Right lobe of liver (tissue), 4 donors: ENCODE results near the gene CAD.

ENCODE experiments used
- POLR2A ChIP-seq: fragments of 450-650 bp; IDR thresholded peaks from one replicate; pipeline ENCODE4 v1.6.1; 2017; ENCODE audit warnings: antibody characterized with exemption, mild to moderate bottlenecking
- TF ChIP-seq, protein P1 (sequence below), 4 donors: fragments of 200-600 bp in 3 of 4; fragments of 450-650 bp in 1 of 4; IDR thresholded peaks; one replicate each; pipeline versions ENCODE4 v1.5.1 to v1.8.0; 2016 to 2022; ENCODE audit warnings: antibody characterized with exemption in 4 of 4, mild to moderate bottlenecking in 2 of 4
- donor health status: DM: no; HTN: no; CAD: no.
- donor health status: DM: no; HTN: no; CAD: no.
- donor health status: DM: no; HTN: yes; CAD: no.

- no peak for TF ChIP-seq POLR2A
- TF ChIP-seq, protein P1, sequence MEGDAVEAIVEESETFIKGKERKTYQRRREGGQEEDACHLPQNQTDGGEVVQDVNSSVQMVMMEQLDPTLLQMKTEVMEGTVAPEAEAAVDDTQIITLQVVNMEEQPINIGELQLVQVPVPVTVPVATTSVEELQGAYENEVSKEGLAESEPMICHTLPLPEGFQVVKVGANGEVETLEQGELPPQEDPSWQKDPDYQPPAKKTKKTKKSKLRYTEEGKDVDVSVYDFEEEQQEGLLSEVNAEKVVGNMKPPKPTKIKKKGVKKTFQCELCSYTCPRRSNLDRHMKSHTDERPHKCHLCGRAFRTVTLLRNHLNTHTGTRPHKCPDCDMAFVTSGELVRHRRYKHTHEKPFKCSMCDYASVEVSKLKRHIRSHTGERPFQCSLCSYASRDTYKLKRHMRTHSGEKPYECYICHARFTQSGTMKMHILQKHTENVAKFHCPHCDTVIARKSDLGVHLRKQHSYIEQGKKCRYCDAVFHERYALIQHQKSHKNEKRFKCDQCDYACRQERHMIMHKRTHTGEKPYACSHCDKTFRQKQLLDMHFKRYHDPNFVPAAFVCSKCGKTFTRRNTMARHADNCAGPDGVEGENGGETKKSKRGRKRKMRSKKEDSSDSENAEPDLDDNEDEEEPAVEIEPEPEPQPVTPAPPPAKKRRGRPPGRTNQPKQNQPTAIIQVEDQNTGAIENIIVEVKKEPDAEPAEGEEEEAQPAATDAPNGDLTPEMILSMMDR (IDR thresholded peaks at IDR 0.05): no peak
Observed at GRCh38 chr2:27214941-27215340, 2.2 kb upstream of the CAD start.
